Measurements from ENCODE around the gene FANCC.

FANCC gene

DNA sequence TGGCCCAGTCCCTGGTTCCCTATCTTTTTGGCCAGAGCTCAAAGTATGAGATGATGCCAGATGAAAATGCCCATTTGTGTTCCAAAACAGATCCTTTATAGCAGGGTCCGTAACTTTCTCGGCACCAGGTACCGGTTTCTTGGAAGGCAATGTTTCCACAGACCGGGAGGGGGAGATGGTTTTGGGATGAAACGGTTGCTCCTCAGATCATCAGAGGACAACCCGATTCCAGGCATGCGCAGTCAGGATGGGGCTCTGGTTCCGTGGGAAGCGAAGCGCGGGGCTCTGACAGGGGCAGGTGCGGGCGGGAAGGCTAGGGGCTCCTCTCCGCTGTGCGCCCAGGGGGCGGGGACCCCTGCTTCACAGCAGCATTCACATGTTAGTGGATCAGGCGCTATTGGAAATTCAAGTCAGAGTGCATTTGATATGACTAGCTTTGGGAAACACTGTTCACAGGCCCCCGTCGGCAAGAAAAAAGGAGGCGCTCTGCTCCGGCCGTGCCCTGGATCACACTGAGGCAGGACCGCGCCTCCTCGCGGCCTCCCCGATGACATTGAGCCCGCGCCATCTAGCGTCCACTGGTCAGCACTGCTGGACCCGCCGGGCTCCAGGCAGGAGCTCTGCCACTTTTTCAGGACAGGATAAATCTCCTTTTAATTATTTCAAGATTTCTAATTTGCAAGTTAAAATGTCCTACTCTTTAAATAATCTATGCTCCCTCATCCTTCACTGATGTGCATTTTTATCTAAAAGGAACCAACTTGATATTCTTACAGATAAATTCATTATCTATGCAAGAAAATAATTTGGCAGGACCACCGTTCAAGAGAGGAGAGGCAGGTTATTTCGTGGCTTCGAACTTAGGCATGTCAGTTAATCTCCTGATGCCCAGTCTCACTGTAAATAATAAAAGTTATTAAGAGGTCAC lies 190.0 kb downstream of the FANCC start:
- no peak for TF ChIP-seq SUZ12 (IDR thresholded peaks at IDR 0.05; ENCODE audit: extremely low read depth, insufficient read depth, insufficient read length)
- TF ChIP-seq YY1 (IDR thresholded peaks at IDR 0.05; ENCODE audit: insufficient read depth, insufficient read length), result no peak
- TF ChIP-seq ZNF274 (IDR thresholded peaks at IDR 0.05; ENCODE audit: low read depth, low read length), result no peak
- H3K36me3 ChIP-seq (ENCODE audit: insufficient read depth, insufficient read length, low read length), result peaks cover 12% of the 10 kb centered on the region
- no peaks in the 10 kb centered on the region for H3K9me3 ChIP-seq (ENCODE audit: insufficient read depth, low read length)
- H3K9ac ChIP-seq (ENCODE audit: insufficient read length, low read depth), result no peak overlapping the region
- peak; percentile 70 for DNase-seq (ENCODE audit: low read depth, low spot score)
- no peak overlapping the region for H3K4me3 ChIP-seq (ENCODE audit: insufficient read length, low read depth)
- H3K27me3 ChIP-seq (ENCODE audit: insufficient read depth, insufficient read length), result no peaks in the 10 kb centered on the region
- H3K4me1 ChIP-seq (ENCODE audit: insufficient read depth, insufficient read length), result no peaks in the 10 kb centered on the region

- H3K4me3 ChIP-seq (ENCODE audit: insufficient read length, low read depth), result no peak overlapping the region
Observed at GRCh38 chr9:95126739-95127138, 190.8 kb downstream of the FANCC start.

DNA sequence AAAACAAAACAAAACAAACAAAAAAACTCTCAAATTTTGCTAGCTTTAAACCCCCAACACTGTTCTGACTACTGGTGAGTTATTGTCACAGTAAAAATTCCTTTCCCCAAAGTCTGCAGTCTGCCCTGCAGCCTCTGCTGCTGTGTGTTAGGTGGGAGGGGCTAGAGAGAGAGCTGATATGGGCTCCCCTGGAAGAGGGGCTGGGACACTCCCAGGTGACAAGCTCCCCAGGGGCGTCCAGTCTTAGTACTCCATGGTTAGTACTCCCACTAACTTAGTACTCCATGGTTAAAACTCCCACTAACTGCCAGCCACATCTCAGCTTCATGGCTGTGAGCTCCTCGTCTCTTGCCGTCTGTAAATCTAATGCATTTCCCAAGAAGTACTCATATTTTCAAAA lies 191.9 kb downstream of the FANCC start:
- peaks cover 14% of the 10 kb centered on the region for H3K36me3 ChIP-seq (ENCODE audit: insufficient read depth, insufficient read length, low read length)
- TF ChIP-seq ZNF274 (IDR thresholded peaks at IDR 0.05; ENCODE audit: low read depth, low read length) (no peak), SUZ12 (IDR thresholded peaks at IDR 0.05; ENCODE audit: extremely low read depth, insufficient read depth, insufficient read length) (no peak), YY1 (IDR thresholded peaks at IDR 0.05; ENCODE audit: insufficient read depth, insufficient read length) (no peak)
- H3K9ac ChIP-seq (ENCODE audit: insufficient read length, low read depth), result no peak overlapping the region
- H3K4me1 ChIP-seq (ENCODE audit: insufficient read depth, insufficient read length), result no peaks in the 10 kb centered on the region
- H3K27me3 ChIP-seq (ENCODE audit: insufficient read depth, insufficient read length), result no peaks in the 10 kb centered on the region
- H3K9me3 ChIP-seq (ENCODE audit: insufficient read depth, low read length), result no peaks in the 10 kb centered on the region
- H3K4me3 ChIP-seq (ENCODE audit: insufficient read length, low read depth), result no peak overlapping the region
- no peak for DNase-seq (ENCODE audit: low read depth, low spot score)

More at GRCh38 chr9:95126739-95127138, 190.8 kb downstream of the FANCC start:
- Histone ChIP-seq H3K36me3 (ENCODE audit: insufficient read depth, insufficient read length, low read length) (peaks cover 14% of the 10 kb centered on the region), H3K27me3 (ENCODE audit: insufficient read depth, insufficient read length) (no peaks in the 10 kb centered on the region), H3K9me3 (ENCODE audit: insufficient read depth, low read length) (no peaks in the 10 kb centered on the region), H3K9ac (ENCODE audit: insufficient read length, low read depth) (no peak overlapping the region), H3K4me1 (ENCODE audit: insufficient read depth, insufficient read length) (no peaks in the 10 kb centered on the region)
- no peak for DNase-seq (ENCODE audit: low read depth, low spot score)
- TF ChIP-seq YY1 (IDR thresholded peaks at IDR 0.05; ENCODE audit: insufficient read depth, insufficient read length) (no peak), SUZ12 (IDR thresholded peaks at IDR 0.05; ENCODE audit: extremely low read depth, insufficient read depth, insufficient read length) (no peak), ZNF274 (IDR thresholded peaks at IDR 0.05; ENCODE audit: low read depth, low read length) (no peak)

- no peak overlapping the region for H3K4me3 ChIP-seq (ENCODE audit: insufficient read length, low read depth)
- DNase-seq (ENCODE audit: low read depth, low spot score), result no peak
- H3K36me3 ChIP-seq (ENCODE audit: insufficient read depth, insufficient read length, low read length), result peaks cover 14% of the 10 kb centered on the region
- H3K27me3 ChIP-seq (ENCODE audit: insufficient read depth, insufficient read length), result no peaks in the 10 kb centered on the region
- H3K4me1 ChIP-seq (ENCODE audit: insufficient read depth, insufficient read length), result no peaks in the 10 kb centered on the region
- no peaks in the 10 kb centered on the region for H3K9me3 ChIP-seq (ENCODE audit: insufficient read depth, low read length)
- H3K9ac ChIP-seq (ENCODE audit: insufficient read length, low read depth), result no peak overlapping the region
- no peak for TF ChIP-seq YY1 (IDR thresholded peaks at IDR 0.05; ENCODE audit: insufficient read depth, insufficient read length)
- TF ChIP-seq SUZ12 (IDR thresholded peaks at IDR 0.05; ENCODE audit: extremely low read depth, insufficient read depth, insufficient read length), result no peak
- no peak for TF ChIP-seq ZNF274 (IDR thresholded peaks at IDR 0.05; ENCODE audit: low read depth, low read length)
Observed at GRCh38 chr9:95124582-95125367, 192.7 kb downstream of the FANCC start.

DNA sequence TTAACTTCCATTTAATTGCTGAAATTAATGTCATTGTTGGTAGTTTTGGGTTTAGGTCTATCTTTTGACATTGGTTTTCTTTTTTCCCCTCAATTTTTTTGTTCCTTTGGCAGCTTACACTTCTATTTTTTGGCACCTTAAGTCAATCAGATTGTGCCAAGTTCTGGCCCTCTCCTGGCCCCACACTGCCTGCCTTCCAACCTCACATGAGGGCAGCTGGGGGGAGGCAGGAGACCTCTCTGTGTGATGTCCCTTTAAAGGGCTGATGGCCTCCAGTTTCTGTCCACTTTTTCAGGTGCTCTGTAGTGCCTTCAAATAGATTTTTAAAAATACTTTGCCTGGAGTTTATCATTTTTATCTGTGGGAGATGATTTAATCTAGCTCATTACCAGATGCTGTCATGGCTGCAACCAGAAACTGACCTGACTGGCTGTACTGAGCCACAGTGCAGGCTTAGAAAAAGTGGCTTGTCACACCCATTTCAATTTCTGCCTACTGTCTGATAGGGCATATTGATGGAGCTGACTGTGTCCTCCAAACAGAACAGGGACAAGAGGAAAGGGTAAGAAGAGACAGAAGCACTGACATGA lies 196.6 kb downstream of the FANCC start:
- Histone ChIP-seq H3K9me3 (ENCODE audit: insufficient read depth, low read length) (no peaks in the 10 kb centered on the region), H3K9ac (ENCODE audit: insufficient read length, low read depth) (no peak overlapping the region), H3K4me3 (ENCODE audit: insufficient read length, low read depth) (no peak overlapping the region), H3K27me3 (ENCODE audit: insufficient read depth, insufficient read length) (no peaks in the 10 kb centered on the region), H3K36me3 (ENCODE audit: insufficient read depth, insufficient read length, low read length) (peaks cover 14% of the 10 kb centered on the region), H3K4me1 (ENCODE audit: insufficient read depth, insufficient read length) (no peaks in the 10 kb centered on the region)
- no peak for DNase-seq (ENCODE audit: low read depth, low spot score)
- no peak for TF ChIP-seq SUZ12 (IDR thresholded peaks at IDR 0.05; ENCODE audit: extremely low read depth, insufficient read depth, insufficient read length)

DNA sequence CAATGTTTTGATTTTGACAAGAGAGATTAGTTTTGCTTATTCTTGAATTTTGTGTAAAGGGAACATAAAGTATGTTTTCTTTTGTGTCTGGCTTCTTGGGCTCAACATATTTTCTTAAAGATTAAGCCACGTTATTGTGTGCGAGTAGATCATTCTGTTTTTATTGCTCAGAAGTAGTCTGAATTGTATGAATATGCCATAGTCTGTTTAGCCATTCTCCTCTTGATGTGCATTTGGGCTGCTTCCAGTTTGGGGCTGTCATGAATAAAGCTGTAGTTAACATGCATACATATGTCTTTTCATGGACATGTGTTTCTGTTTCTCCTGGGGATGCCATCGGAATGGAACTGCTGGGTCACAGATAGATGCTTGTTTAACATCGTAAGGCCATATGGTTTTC lies 198.9 kb downstream of the FANCC start:
- Histone ChIP-seq H3K4me1 (ENCODE audit: insufficient read depth, insufficient read length) (no peaks in the 10 kb centered on the region), H3K9ac (ENCODE audit: insufficient read length, low read depth) (no peak overlapping the region), H3K27me3 (ENCODE audit: insufficient read depth, insufficient read length) (no peaks in the 10 kb centered on the region), H3K4me3 (ENCODE audit: insufficient read length, low read depth) (no peak overlapping the region), H3K36me3 (ENCODE audit: insufficient read depth, insufficient read length, low read length) (peaks cover 13% of the 10 kb centered on the region), H3K9me3 (ENCODE audit: insufficient read depth, low read length) (no peaks in the 10 kb centered on the region)
- DNase-seq (ENCODE audit: low read depth, low spot score), result no peak
- TF ChIP-seq SUZ12 (IDR thresholded peaks at IDR 0.05; ENCODE audit: extremely low read depth, insufficient read depth, insufficient read length) (no peak), YY1 (IDR thresholded peaks at IDR 0.05; ENCODE audit: insufficient read depth, insufficient read length) (no peak), ZNF274 (IDR thresholded peaks at IDR 0.05; ENCODE audit: low read depth, low read length) (no peak)

- no peaks in the 10 kb centered on the region for H3K9me3 ChIP-seq (ENCODE audit: insufficient read depth, low read length)
- no peaks in the 10 kb centered on the region for H3K4me1 ChIP-seq (ENCODE audit: insufficient read depth, insufficient read length)
- TF ChIP-seq ZNF274 (IDR thresholded peaks at IDR 0.05; ENCODE audit: low read depth, low read length), result no peak
- TF ChIP-seq SUZ12 (IDR thresholded peaks at IDR 0.05; ENCODE audit: extremely low read depth, insufficient read depth, insufficient read length), result no peak
- no peak for TF ChIP-seq YY1 (IDR thresholded peaks at IDR 0.05; ENCODE audit: insufficient read depth, insufficient read length)
- H3K4me3 ChIP-seq (ENCODE audit: insufficient read length, low read depth), result no peak overlapping the region
- no peak for DNase-seq (ENCODE audit: low read depth, low spot score)
- H3K36me3 ChIP-seq (ENCODE audit: insufficient read depth, insufficient read length, low read length), result peaks cover 22% of the 10 kb centered on the region
- no peaks in the 10 kb centered on the region for H3K27me3 ChIP-seq (ENCODE audit: insufficient read depth, insufficient read length)
- no peak overlapping the region for H3K9ac ChIP-seq (ENCODE audit: insufficient read length, low read depth)
Observed at GRCh38 chr9:95116808-95117204, 200.7 kb downstream of the FANCC start.
